DMS153 treated with DMSO at 0.1 percent for 48 hours (cell line): ENCODE data around the gene ZNF710.

ENCODE experiments used
- DNase-seq: peaks from one replicate; lab custom pipeline; 2025; ENCODE audit not compliant: unreplicated experiment; lab: John Stamatoyannopoulos, UW

The ZNF710 gene

GRCh38 chr15:89993349-89993748 lies 7.8 kb upstream of the ZNF710 start:
- DNase-seq, result no peak

- no peak for DNase-seq
Observed at GRCh38 chr15:89997079-89997478, 4.0 kb upstream of the ZNF710 start.

GRCh38 chr15:89998141-89998661 lies 2.9 kb upstream of the ZNF710 start:
- DNase-seq, result no peak

- no peak for DNase-seq
Observed at GRCh38 chr15:89998923-89999675, 2.0 kb upstream of the ZNF710 start.

- no peak for DNase-seq
Observed at GRCh38 chr15:89999676-90000185, 1.4 kb upstream of the ZNF710 start.

- no peak for DNase-seq
Observed at GRCh38 chr15:90000186-90001001, 730 bp upstream of the ZNF710 start.

- no peak for DNase-seq
Observed at GRCh38 chr15:90001683-90002427, 731 bp downstream of the ZNF710 start.

GRCh38 chr15:90002428-90002844 lies 1.3 kb downstream of the ZNF710 start:
- no peak for DNase-seq

- no peak for DNase-seq
Observed at GRCh38 chr15:90003736-90004135, 2.6 kb downstream of the ZNF710 start.

- DNase-seq, result no peak
Observed at GRCh38 chr15:90004252-90004651, 3.1 kb downstream of the ZNF710 start.

- DNase-seq, result no peak
Observed at GRCh38 chr15:90004671-90005070, 3.5 kb downstream of the ZNF710 start.

- DNase-seq, result no peak
Observed at GRCh38 chr15:90006217-90007075, 5.3 kb downstream of the ZNF710 start.

GRCh38 chr15:90007076-90007460 lies 5.9 kb downstream of the ZNF710 start:
- no peak for DNase-seq

GRCh38 chr15:90008607-90009006 lies 7.5 kb downstream of the ZNF710 start:
- no peak for DNase-seq

GRCh38 chr15:90009301-90010022 lies 8.3 kb downstream of the ZNF710 start:
- no peak for DNase-seq

GRCh38 chr15:90011705-90012104 lies 10.6 kb downstream of the ZNF710 start:
- DNase-seq, result no peak

GRCh38 chr15:90013503-90013937 lies 12.4 kb downstream of the ZNF710 start:
- no peak for DNase-seq

- DNase-seq, result no peak
Observed at GRCh38 chr15:90015294-90015693, 14.2 kb downstream of the ZNF710 start.

- no peak for DNase-seq
Observed at GRCh38 chr15:90015749-90016148, 14.6 kb downstream of the ZNF710 start.

GRCh38 chr15:90016721-90017120 lies 15.6 kb downstream of the ZNF710 start:
- no peak for DNase-seq
